GM12865 (cell line): ENCODE results near the gene OS9.
"Not testable (repeated sequence)": the region's sequence is repeated elsewhere in the genome, so short reads cannot be mapped to it uniquely, and the experiment has no call there.

ENCODE experiments used
- DNase-seq: peaks from one replicate; pipeline ENCODE4 v3.0.0; 2010; ENCODE audit warnings: low read depth
- H3K4me3 ChIP-seq: 2 replicates; pipeline ENCODE4 v1.5.1; 2011; ENCODE audit warnings: mild to moderate bottlenecking, low read depth, low read length, control low read depth
- TF ChIP-seq, protein P1 (sequence below): IDR thresholded peaks from 2 replicates; pipeline ENCODE4 v1.5.1; 2011; ENCODE audit warnings: low read length, control low read depth, low read depth, inconsistent platforms; ENCODE audit not compliant: insufficient read depth; ENCODE audit errors: missing control alignments

The OS9 gene, protein sequence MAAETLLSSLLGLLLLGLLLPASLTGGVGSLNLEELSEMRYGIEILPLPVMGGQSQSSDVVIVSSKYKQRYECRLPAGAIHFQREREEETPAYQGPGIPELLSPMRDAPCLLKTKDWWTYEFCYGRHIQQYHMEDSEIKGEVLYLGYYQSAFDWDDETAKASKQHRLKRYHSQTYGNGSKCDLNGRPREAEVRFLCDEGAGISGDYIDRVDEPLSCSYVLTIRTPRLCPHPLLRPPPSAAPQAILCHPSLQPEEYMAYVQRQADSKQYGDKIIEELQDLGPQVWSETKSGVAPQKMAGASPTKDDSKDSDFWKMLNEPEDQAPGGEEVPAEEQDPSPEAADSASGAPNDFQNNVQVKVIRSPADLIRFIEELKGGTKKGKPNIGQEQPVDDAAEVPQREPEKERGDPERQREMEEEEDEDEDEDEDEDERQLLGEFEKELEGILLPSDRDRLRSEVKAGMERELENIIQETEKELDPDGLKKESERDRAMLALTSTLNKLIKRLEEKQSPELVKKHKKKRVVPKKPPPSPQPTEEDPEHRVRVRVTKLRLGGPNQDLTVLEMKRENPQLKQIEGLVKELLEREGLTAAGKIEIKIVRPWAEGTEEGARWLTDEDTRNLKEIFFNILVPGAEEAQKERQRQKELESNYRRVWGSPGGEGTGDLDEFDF

DNA sequence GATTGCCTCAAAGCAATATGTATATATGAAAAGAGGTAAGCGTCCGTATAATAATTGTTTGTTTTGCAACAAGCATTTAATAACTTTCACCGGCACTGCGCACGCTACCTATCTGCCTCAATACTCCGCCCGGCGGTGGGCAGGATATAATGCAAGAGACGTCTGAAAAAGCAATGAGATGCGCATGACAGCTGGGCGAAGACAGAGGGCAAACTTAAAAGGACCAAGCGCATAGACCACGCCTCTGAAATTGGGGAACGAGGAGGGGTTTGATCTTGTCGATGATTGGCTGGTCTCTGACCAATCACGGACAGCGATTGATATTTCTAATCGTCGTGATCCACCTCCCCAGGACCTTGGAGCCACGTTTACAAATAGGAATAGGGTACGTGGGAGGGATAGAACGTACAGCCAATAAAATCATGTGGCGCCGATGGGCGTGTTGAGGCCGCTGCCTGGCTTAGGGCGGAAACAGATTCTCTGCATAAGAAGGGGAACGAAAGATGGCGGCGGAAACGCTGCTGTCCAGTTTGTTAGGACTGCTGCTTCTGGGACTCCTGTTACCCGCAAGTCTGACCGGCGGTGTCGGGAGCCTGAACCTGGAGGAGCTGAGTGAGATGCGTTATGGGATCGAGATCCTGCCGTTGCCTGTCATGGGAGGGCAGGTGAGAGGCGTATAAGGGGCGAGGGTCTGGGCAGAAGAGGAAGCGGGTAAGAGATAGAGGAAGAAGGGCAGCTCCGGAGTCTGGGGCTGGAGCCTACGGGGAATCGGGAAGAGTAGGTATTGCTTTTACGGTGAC lies at the start of gene OS9:
OS9 (plus strand) TSS at position 474 of the 800 bp plus-strand sequence; CDS start at position 504, 30 bp downstream.
- peak within 1 kb of the TSS; percentile 63 for H3K4me3 ChIP-seq
- TF ChIP-seq, protein P1, sequence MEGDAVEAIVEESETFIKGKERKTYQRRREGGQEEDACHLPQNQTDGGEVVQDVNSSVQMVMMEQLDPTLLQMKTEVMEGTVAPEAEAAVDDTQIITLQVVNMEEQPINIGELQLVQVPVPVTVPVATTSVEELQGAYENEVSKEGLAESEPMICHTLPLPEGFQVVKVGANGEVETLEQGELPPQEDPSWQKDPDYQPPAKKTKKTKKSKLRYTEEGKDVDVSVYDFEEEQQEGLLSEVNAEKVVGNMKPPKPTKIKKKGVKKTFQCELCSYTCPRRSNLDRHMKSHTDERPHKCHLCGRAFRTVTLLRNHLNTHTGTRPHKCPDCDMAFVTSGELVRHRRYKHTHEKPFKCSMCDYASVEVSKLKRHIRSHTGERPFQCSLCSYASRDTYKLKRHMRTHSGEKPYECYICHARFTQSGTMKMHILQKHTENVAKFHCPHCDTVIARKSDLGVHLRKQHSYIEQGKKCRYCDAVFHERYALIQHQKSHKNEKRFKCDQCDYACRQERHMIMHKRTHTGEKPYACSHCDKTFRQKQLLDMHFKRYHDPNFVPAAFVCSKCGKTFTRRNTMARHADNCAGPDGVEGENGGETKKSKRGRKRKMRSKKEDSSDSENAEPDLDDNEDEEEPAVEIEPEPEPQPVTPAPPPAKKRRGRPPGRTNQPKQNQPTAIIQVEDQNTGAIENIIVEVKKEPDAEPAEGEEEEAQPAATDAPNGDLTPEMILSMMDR, result peak; percentile 61
- peak; percentile 100 for DNase-seq

DNA sequence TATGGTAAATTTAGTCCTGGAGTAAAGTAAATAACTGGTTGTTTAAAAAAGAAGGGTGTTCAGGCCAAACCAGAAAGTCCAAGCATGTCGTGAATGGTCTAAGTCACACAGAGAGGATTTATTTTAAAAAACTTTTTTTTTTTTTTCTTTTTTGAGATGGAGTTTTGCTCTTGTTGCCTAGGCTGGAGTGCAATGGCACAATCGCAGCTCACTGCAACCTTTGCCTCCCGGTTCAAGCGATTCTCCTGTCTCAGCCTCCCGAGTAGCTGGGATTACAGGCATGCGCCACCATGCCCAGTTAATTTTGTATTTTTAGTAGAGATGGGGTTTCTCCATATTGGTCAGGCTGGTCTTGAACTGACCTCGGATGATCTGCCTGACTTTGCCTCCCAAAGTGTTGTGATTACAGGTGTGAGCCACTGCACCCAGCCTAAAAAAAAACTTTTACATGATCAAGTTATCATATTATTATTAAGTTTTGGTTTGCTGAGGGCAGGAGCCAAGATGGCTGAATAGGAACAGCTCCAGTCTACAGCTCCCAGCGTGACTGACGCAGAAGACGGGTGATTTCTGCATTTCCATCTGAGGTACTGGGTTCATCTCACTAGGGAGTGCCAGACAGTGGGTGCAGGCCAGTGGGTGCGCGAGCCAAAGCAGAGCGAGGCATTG lies 47.8 kb upstream of the OS9 start:
- DNase-seq, result peak; percentile 27
- not testable (repeated sequence) for H3K4me3 ChIP-seq

DNA sequence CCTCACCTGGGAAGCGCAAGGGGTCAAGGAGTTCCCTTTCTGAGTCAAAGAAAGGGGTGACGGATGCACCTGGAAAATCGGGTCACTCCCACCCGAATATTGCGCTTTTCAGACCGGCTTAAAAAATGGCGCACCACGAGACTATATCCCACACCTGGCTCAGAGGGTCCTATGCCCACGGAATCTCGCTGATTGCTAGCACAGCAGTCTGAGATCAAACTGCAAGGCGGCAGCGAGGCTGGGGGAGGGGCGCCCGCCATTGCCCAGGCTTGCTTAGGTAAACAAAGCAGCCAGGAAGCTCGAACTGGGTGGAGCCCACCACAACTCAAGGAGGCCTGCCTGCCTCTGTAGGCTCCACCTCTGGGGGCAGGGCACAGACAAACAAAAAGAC lies 47.3 kb upstream of the OS9 start:
- DNase-seq, H3K4me3 ChIP-seq: not testable (repeated sequence)

DNA sequence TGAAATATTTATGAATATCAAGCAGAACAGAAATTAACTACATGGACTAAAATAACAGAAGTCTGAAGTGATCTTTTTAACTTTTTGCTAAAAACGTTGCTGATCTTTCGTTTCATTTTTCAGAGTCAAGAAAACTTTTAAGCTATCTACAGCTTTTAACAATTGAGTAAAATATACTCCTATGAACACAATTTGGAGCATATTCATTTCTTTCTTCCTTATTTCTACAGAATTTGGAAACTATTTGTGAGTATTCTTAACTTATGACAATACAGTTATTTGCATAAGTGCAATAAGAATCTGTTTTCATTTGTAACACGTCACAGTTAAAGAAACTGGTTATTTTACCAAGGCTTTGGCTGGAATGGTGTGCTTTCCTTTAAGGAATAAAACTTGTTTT lies 39.9 kb upstream of the OS9 start:
- DNase-seq, result no peak
- H3K4me3 ChIP-seq, result no peak overlapping the region
- TF ChIP-seq, protein P1, result no peak

DNA sequence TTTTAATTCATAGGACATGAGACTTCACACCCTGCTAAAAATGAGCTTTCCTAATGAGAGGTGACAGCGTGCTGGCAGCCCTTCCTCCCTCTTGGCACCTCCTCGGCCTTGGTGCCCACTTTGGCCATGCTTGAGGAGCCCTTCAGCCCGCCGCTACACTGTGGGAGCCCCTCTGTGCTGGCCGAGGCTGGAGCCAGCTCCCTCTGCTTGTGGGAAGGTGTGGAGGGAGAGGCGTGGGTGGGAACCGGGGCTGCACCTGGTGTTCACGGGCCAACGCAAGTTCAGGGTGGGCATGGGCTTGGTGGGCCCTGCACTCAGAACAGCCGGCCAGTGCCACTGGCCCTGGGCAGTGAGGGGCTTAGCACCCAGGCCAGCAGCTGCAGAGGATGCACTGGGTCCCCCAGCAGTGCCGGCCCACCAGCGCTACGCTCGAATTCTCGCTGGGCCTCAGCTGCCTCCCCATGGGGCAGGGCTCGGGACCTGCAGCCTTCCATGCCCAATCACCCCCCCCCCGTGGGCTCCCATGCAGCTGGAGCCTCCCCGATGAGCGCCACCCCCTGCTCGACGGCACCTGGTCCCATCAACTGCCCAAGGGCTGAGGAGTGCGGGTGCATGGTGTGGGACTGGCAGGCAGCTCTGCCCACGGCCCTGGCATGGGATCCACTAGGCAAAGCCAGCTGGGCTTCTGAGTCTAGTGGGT lies 38.2 kb upstream of the OS9 start:
- no peak for DNase-seq
- no peak overlapping the region for H3K4me3 ChIP-seq
- TF ChIP-seq, protein P1, result no peak

DNA sequence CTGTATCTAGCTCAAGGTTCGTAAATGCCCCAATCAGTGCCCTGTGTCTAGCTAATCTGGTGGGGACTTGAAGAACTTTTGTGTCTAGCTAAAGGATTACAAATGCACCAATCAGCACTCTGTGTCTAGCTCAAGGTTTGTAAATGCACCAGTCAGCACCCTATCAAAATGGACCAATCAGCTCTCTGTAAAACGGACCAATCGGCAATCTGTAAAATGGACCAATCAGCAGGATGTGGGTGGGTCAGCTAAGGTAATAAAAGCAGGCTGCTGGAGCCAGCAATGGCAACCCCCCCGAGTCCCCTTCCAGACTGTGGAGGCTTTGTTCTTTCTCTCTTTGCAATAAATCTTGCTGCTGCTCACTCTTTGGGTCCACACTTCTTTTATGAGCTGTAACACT lies 37.5 kb upstream of the OS9 start:
- not testable (repeated sequence) for H3K4me3 ChIP-seq

DNA sequence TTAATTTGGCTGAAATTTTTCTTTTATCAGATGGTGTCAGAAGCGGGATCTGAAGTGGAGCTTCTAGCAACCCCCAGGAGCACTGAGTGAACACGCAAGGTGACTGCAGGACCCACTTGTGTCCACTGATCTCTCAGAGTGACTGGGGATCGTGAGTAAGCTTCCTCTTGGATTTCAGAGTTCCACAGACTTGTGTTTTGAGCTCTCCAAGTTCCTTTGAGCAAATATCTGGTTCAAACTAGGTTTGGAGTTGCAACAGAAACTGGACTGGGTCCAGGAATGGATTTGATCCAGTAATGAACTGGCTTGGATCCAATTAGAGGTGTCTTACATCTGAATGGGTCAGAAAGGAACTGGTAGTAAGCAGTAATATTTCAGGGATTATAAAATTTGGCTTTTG lies 36.2 kb upstream of the OS9 start:
- no peak overlapping the region for H3K4me3 ChIP-seq
- TF ChIP-seq, protein P1, result no peak
- no peak for DNase-seq

More for the DNA sequence above, 37.5 kb upstream of the OS9 start:
- not testable (repeated sequence) for DNase-seq
